ES-I3 (cell line): ENCODE data around the gene SLC9A8.

ENCODE experiments used
- H3K36me3 ChIP-seq: 2 replicates; pipeline ENCODE4 v1.6.1; 2013; ENCODE audit warnings: mild to moderate bottlenecking, low read length, control low read depth, moderate library complexity; ENCODE audit not compliant: insufficient read depth
- H3K4me1 ChIP-seq: 2 replicates; pipeline ENCODE4 v1.6.1; 2013; ENCODE audit warnings: mild to moderate bottlenecking, control low read depth, low read length; ENCODE audit not compliant: insufficient read depth
- H3K9ac ChIP-seq: 2 replicates; pipeline ENCODE4 v1.6.1; 2013; ENCODE audit warnings: low read depth, mild to moderate bottlenecking, low read length, moderate library complexity
- H3K9me3 ChIP-seq: 2 replicates; pipeline ENCODE4 v1.6.1; 2013; ENCODE audit warnings: mild to moderate bottlenecking, low read length, moderate library complexity; ENCODE audit not compliant: control insufficient read depth, insufficient read depth

The SLC9A8 gene

GRCh38 chr20:49843139-49843538 lies 30.5 kb downstream of the SLC9A8 start:
- Histone ChIP-seq H3K4me1 (peaks cover 3% of the 10 kb centered on the region; the same call in 1 of the 2 replicates), H3K36me3 (no peaks in the 10 kb centered on the region), H3K9me3 (no peaks in the 10 kb centered on the region), H3K9ac (no peak overlapping the region)

GRCh38 chr20:49843770-49844380 lies 31.2 kb downstream of the SLC9A8 start:
- Histone ChIP-seq H3K36me3 (no peaks in the 10 kb centered on the region), H3K9ac (no peak overlapping the region), H3K4me1 (peaks cover 7% of the 10 kb centered on the region; the same call in 1 of the 2 replicates), H3K9me3 (no peaks in the 10 kb centered on the region)

DNA sequence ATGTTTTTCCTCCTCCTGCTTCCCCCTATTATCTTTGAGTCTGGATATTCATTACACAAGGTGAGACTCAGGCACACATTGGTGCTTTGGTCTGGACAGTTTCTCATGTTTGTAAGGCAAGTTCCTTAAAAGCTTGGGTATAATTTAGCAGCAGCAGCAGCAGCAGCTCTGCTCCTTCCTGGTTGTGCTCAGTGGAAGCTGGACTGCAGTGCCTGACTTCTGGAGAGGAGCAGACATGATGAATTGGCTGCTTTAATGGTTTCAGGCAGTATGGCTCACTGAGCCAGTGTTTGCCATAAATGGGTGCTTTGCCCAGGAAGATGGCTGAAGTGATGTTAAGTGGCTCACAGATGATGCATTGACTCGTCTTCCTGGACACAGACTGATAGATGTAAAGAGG lies 32.4 kb downstream of the SLC9A8 start:
- no peak overlapping the region for H3K9ac ChIP-seq
- H3K36me3 ChIP-seq: no peaks in the 10 kb centered on the region; the same call in 1 of the 2 replicates
- peaks cover 7% of the 10 kb centered on the region; the same call in 1 of the 2 replicates for H3K4me1 ChIP-seq
- H3K9me3 ChIP-seq: no peaks in the 10 kb centered on the region

DNA sequence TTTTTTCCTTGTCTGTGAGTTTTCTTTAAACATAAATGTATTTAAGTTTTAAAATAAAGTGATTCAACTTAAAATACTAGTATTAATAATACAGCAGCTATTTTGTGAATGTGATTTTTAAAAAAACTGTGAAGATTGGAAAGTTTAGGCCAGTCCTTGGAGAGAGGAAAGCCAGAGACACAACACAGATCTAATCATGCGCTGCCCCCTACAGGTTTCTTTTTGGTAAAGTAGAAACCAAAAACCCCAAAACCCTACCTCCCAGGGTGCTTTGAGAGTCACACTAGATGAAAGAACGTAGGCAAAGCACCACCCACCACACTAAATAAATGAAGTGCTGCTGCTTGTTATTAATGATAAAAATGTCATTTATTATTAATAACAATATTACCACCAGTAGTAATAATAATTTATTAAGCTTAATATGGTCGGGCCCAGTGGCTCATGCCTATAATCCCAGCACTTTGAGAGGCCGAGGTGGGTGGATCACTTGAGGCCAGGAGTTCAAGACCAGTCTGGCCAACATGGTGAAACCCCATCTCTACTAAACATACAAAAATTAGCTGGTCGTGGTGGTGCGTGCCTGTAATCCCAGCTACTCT lies 33.7 kb downstream of the SLC9A8 start:
- Histone ChIP-seq H3K9ac (no peak overlapping the region), H3K9me3 (no peaks in the 10 kb centered on the region), H3K36me3 (no peaks in the 10 kb centered on the region; the same call in 1 of the 2 replicates)

DNA sequence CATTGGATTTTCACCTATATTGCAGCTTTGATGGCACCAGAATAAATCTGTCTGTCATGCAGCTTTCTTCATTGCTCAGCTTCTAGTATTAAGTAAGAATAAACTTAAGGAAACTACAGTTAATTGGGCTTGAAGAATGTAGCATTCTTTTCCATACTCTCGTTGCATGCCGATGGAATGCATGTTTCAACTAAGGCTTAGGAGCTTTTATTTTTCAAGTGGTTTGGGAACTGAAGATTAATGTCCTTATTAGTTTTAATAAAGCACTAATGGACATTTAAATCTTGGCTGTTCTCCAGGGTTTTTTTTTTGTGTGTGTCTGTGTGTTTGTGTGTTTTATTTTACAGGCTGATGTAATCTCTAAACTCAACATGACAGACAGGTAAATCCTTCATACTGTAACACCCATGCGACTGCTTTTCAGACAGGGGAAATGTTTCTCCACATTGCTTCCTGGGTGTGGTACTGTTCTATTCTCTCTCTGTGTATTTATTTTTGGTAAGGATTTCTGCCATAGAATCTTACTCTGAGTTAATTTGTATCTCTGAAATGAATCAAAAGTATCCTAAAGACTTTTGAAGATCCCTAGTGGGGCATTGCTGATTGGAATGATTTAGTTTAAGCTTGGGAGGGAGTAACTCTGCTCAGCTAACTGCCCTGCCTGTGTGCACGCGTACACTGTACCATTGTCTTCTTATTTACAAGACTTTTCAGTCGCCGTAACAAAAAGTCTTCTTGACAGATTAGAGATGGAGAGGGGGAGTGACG lies 38.0 kb downstream of the SLC9A8 start:
- peaks cover 19% of the 10 kb centered on the region for H3K4me1 ChIP-seq
- H3K9ac ChIP-seq: no peak overlapping the region
- H3K9me3 ChIP-seq: no peaks in the 10 kb centered on the region
- peaks cover 7% of the 10 kb centered on the region for H3K36me3 ChIP-seq

More for the DNA sequence above, 33.7 kb downstream of the SLC9A8 start:
- H3K4me1 ChIP-seq: peaks cover 7% of the 10 kb centered on the region; the same call in 1 of the 2 replicates

DNA sequence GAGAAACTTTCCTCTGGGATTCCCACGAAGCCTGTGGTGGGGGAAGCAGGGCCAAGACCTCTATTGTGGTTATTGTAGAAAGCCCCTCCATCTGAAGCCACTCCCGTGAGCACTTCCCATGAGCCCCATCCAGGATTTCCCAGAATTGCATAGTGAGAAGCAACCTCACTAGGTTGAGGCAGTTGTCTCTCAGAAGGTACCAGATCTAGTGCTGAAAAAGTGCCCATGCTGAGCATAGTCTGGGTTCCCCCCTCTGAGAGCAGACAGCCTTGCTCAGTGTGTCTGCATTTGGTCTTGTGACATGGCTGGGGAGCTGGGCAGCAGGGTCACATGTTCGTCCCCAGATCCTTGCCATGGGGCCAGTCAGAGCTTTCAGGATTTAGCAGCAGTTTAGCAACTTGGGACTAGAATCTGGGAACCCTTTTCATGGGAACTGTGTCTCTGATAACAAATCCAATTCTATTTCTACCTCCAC lies 38.6 kb downstream of the SLC9A8 start:
- H3K9me3 ChIP-seq: no peaks in the 10 kb centered on the region
- peaks cover 7% of the 10 kb centered on the region for H3K36me3 ChIP-seq
- peaks cover 19% of the 10 kb centered on the region for H3K4me1 ChIP-seq
- no peak overlapping the region for H3K9ac ChIP-seq

DNA sequence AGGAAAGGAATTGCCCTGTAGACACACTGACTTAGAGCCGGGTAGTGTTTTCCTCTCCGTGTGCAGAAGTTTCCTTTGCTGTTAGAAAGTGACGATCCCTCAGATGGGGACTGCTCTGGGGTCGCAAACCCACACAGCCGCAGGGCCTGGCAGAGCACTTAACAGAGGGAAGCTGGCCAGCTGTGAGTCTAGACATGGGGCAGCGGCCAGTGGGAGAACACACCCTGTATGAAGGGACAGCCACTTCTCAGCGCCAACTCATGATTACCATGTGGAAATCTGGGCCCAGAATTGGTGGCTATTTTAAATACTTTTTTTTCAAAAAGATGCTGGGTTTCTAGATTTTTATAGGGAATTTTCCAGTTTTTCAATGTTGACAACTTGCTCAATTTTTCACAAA lies 39.4 kb downstream of the SLC9A8 start:
- Histone ChIP-seq H3K36me3 (peaks cover 11% of the 10 kb centered on the region), H3K9ac (no peak overlapping the region), H3K4me1 (peaks cover 19% of the 10 kb centered on the region), H3K9me3 (no peaks in the 10 kb centered on the region)

GRCh38 chr20:49852522-49853080 lies 40.0 kb downstream of the SLC9A8 start:
- Histone ChIP-seq H3K4me1 (peaks cover 17% of the 10 kb centered on the region), H3K9ac (no peak overlapping the region), H3K9me3 (no peaks in the 10 kb centered on the region), H3K36me3 (peaks cover 13% of the 10 kb centered on the region)

GRCh38 chr20:49853640-49854039 lies 41.0 kb downstream of the SLC9A8 start:
- Histone ChIP-seq H3K9me3 (no peaks in the 10 kb centered on the region), H3K36me3 (peaks cover 13% of the 10 kb centered on the region), H3K9ac (no peak overlapping the region)

DNA sequence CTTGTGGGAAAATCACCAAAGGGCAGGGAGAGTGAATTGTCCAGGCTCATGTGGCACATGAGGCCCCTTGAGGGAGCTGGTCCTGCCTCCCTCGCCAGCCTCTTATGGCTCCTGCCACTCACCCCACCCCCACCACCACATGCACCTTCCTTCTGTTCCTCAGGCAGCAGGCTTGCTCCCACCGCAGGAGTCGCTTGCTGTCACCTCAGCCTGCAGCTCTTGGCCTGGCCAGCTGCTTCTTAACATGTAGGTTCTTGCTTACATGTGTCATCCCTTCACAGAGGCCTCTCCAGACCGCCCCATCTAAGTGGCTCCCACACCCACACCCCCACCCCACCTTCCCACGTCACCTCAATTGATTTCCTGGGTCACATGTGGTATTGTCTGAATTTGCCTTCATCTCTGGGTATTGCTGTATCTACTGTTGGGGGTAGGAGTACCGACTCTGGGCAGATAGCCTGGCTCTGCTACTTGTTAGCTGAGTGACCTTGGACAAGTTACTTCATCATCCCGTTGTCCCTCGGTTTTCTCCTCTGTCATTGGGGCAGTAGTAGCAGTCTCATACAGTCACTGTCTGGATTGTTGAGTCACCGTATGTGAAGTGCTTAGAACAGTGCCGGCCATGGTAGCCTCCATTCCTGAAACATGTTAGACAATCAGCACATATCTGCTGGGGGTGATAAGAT lies 41.7 kb downstream of the SLC9A8 start:
- peaks cover 12% of the 10 kb centered on the region for H3K4me1 ChIP-seq
- H3K9me3 ChIP-seq: no peaks in the 10 kb centered on the region
- peaks cover 13% of the 10 kb centered on the region for H3K36me3 ChIP-seq
- no peak overlapping the region for H3K9ac ChIP-seq

More at GRCh38 chr20:49853640-49854039, 41.0 kb downstream of the SLC9A8 start:
- H3K4me1 ChIP-seq: peaks cover 13% of the 10 kb centered on the region

DNA sequence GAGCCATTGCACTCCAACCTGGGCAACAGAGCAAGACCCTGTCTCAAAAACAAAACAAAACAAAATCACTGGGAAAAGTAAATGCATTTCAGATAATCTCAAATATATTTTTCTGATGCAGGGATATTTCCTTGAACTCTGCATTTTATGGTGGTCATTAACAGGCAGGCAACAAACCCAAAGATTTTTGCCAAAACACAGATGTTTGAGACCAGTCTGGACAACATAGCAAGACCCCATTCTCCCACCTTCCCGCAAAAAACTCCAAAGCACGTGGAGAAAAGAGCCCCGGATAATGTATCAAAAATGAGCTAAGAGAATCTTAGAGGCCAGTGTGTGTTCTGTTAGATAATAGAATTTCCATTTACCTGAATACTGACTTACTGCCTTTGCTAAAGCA lies 44.3 kb downstream of the SLC9A8 start:
- Histone ChIP-seq H3K4me1 (peaks cover 12% of the 10 kb centered on the region), H3K36me3 (peaks cover 13% of the 10 kb centered on the region), H3K9ac (no peak overlapping the region), H3K9me3 (no peaks in the 10 kb centered on the region)

DNA sequence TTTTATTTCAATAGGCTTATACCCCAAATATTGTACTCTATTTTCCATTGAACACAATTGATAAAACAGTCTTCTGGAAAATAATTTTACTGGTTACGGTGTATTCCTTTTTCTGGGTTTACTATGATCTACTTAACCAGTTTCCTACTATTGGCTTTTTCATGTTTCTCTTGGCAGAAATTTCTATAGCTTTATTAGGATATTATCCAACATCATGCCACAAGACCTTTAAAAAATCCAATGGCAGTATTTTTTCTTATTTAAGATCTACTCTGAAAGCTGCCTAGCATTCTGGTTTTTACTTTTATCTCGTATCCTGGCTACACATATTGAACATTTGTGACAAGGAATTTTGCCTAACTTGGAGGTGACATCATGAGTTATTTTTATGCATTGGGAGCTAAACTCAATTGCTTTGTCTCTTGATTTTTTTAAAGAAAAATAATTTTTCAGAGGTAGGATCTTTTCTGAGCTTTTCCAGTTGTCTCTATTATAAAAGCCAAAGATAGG lies 45.5 kb downstream of the SLC9A8 start:
- peaks cover 9% of the 10 kb centered on the region for H3K36me3 ChIP-seq
- peaks cover 9% of the 10 kb centered on the region for H3K4me1 ChIP-seq
- H3K9ac ChIP-seq: no peak overlapping the region
- no peaks in the 10 kb centered on the region for H3K9me3 ChIP-seq

DNA sequence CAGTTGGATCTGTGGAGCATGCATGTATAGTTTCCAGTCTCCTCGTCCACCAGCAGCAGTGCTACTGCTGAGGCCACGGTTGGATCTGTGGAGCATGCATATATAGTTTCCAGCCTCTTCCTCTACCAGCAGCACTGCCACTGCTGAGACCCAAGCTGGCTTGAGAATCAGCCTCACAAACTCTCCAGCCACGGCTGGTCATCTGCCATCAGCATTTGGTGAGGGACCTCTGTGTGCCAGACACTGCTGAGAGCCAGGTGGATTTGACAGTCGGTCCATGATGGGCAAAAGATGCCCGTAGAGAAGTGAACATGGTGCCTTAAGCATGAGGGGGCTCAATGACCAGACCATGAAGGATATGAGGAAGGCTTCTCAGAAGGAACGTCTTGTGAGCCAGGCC lies 46.4 kb downstream of the SLC9A8 start:
- Histone ChIP-seq H3K4me1 (0 out of 2 replicates have a peak, but pooled peaks cover 2% of the 10 kb centered on the region), H3K9me3 (no peaks in the 10 kb centered on the region), H3K9ac (no peak overlapping the region), H3K36me3 (peaks cover 9% of the 10 kb centered on the region)

GRCh38 chr20:49859807-49860206 lies 47.2 kb downstream of the SLC9A8 start:
- Histone ChIP-seq H3K9ac (no peak overlapping the region), H3K36me3 (peaks cover 9% of the 10 kb centered on the region)

More at GRCh38 chr20:49859807-49860206, 47.2 kb downstream of the SLC9A8 start:
- Histone ChIP-seq H3K4me1 (no peaks in the 10 kb centered on the region), H3K9me3 (no peaks in the 10 kb centered on the region)
